Measurements from ENCODE around the gene HUS1.
"Not testable (repeated sequence)": the region's sequence is repeated elsewhere in the genome, so short reads cannot be mapped to it uniquely, and the experiment has no call there.

The HUS1 gene

DNA sequence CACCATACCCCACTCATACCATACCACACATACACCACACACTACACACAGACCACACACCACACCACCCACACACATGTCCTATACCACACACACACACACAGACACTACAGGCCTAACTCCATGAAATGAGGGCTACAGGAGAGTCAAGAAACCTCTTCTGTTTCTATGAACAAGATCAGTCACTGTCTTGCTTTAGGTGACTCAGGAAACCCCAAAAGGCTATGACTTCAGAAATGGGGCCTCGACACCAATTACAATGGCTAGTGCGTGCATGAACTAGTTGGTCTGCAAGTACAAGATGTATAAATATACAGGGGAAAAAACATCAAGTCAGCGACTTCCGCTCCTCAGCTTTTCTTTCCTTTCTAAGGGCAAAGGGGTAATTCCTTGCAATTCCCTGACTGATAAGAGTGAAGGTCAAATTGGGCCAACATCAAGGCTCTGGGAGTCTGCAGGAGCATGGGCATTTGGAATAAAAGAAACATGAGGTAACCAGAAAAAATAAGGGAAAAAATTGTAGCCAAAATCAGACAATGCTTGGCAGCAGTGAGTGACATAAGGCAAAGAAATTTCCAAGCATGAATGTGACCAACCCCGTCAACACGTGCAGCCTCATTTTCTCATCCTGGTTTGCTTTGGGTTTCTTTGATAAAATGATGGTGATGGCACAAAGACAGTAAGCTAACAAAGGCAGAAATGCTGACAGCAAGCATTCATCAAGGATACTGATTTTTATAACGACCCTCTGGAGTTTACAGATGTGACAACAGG, 32.6 kb downstream of the HUS1 start:
- DNase-seq (ENCODE audit: low read depth, low spot score): peak; percentile 26
- no peak overlapping the region for H3K27ac ChIP-seq

DNA sequence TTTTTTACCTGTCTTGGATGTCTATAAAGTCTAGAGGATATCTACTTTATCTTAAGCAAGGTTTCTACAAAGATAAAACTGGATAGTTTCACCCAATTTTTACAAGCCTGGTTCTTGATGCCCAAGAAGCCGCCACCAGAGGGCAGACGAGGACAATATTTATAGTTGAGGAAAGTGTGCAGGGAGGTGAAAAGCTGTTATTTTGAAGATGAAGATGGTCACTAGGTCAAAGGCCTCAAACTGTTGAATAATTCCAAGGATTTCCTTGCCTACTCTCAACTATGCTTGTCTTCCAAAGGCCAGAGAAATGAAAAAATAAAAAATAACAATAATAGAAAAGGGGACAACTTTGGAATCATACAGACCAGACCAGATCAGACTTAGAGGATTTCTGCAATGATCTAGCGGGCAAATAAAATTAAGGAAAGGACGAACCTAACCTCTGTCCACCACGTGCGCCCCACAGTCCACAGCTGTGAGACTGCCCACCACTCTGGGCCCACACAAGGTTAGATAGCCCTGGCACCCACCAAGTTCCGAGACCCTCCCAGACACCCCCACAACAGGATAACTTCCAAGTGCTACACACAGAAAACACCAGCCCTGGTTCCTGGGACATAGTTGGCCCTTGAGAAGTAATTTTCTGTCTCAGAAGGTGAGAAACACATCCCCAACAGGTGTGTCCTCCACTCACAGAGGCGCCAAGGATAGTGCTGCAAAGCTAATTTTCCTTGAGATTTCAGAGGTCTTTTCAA, 34.0 kb downstream of the HUS1 start:
- no peak overlapping the region for H3K27ac ChIP-seq
- DNase-seq (ENCODE audit: low read depth, low spot score): no peak

DNA sequence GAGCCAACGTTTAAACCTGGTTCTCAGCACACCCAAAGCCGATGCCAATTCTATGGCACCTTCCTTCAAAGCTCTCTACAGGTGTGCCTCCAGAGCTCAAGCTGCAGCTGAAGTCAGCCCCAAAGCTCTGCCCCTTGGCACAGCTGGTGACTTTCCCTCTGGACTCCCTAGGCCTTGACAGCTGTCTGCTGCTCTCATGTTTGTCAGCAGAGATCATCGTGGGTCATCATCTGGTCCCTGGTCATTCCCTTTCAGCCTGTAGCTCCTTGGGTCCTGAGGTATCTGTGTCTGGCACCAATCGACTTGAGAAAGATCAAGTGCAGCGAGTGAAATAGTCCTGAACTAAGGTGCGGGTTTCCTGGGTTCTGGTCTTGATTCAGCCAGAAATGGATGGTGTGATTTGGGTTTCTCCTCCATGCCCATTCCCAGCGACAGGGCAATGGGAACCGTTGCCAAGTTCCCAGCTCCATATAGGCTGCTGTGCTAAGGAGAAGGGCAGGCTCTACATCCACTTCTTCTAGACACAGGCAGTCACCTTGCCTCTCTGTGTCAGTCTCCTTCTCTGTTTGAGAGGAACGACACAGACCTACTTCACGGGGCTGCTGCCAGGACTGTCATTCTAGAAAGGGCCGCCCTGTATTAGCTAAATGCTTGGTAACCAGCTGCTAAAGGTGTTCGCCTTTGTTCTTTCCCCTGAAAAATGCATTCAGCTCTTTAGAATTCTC, 34.7 kb downstream of the HUS1 start:
- no peak for DNase-seq (ENCODE audit: low read depth, low spot score)
- H3K27ac ChIP-seq: no peak overlapping the region

DNA sequence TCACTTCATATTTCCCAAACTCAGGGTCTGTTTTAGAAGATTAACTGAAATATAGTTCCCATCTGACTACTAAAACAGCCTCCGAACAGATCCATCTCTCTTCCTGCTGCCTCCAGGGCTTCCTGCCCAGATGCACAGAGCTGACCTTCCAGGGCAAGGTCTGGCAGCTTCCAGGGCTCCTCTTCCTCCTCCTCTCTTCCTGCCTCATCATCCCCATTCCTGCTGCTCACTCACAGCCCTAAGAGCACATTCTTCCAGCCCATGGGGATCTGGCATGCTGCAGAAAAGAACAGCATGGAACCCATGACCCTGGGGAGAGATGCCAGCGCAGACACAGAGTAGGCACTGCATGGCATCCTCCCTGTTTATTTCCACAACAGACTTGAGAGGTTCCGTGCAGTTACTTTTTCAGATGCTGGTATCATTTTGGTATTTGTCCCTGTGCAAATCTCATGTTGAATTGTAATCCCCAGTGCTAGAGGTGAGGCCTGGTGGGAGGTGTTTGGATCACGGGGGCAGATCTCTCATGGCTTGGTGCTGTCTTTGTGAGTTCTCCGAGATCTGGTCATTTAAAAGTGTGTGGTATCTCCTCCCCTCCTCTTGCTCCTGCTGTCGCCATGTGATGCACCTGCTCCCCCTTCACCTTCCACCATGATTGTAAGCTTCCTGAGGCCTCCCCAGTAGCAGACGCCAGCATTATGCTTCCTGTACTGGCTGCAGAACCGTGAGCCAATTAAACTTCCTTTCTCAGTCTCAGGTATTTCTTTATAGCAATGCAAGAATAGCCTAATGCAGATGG, 35.5 kb downstream of the HUS1 start:
- H3K27ac ChIP-seq: no peak overlapping the region
- DNase-seq (ENCODE audit: low read depth, low spot score): no peak

DNA sequence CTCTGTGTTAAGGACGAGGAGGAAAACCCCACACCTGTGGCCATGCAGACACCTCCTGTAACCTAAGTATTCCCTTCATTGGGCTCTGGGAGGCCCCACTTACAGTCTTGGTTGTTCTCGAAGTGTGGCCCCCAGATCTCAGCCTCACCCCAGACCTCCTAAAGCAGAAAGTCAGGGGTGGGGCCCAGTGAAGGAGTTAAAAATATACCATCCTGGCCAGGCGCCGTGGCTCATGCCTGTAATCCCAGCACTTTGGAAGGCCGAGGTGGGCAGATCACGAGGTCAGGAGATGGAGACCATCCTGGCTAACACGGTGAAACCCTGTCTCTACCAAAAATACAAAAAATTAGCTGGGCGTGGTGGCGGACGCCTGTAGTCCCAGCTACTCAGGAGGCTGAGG, 36.8 kb downstream of the HUS1 start:
- not testable (repeated sequence) for H3K27ac ChIP-seq; DNase-seq (ENCODE audit: low read depth, low spot score)

DNA sequence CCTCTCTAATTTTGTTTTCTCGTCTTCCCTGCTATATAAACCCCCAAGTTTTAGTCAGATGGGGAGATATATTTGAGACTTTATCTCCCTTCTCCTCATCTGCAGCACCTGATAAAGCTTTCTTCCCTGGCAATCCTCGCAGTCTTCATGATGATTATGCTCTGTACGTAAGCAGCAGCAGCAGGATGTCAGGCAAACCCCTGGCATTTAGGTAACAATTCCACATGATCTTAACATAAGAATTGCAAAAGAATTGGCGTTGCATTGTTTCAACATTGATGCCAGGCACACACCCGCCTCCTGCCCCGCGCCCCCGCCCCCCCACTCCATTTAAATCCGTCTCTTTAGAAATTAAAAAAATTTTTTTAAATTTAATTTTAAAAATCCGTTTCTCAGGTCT, 37.3 kb downstream of the HUS1 start:
- DNase-seq (ENCODE audit: low read depth, low spot score): no peak
- H3K27ac ChIP-seq: no peak overlapping the region

DNA sequence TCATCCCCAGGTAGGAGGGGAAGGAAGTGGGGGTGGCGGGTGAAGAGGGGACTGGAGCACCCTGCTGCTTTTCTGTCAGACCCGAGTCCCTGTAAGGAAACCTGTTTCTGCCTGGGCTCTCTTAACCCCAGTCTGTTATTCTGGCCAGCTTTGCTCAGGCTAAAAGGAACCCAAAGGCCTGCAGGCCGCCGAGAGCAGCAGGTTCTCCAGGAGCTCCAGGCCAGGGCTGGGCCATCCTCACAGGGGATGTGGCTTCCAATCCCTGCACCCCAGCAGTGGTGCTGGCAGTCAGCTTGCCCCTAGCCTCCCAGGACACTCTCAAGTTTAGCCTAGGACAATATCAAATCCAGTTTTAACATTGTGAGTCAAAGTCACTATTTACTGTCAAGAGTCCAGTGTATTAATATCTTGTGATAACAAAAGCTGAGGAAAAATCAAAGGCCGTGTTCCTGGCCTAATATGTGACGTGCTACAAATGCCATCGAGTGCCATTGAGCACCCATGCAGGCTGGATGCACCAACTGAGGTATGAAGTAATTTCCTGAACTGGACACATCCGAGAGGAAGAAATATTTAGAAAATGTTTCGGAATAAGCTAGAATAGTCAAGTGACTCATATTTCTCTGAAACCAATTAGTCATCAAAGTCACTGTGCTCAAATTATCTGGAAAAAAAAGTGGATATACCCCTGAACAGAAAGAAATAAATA, 38.1 kb downstream of the HUS1 start:
- H3K27ac ChIP-seq: no peak overlapping the region
- no peak for DNase-seq (ENCODE audit: low read depth, low spot score)

DNA sequence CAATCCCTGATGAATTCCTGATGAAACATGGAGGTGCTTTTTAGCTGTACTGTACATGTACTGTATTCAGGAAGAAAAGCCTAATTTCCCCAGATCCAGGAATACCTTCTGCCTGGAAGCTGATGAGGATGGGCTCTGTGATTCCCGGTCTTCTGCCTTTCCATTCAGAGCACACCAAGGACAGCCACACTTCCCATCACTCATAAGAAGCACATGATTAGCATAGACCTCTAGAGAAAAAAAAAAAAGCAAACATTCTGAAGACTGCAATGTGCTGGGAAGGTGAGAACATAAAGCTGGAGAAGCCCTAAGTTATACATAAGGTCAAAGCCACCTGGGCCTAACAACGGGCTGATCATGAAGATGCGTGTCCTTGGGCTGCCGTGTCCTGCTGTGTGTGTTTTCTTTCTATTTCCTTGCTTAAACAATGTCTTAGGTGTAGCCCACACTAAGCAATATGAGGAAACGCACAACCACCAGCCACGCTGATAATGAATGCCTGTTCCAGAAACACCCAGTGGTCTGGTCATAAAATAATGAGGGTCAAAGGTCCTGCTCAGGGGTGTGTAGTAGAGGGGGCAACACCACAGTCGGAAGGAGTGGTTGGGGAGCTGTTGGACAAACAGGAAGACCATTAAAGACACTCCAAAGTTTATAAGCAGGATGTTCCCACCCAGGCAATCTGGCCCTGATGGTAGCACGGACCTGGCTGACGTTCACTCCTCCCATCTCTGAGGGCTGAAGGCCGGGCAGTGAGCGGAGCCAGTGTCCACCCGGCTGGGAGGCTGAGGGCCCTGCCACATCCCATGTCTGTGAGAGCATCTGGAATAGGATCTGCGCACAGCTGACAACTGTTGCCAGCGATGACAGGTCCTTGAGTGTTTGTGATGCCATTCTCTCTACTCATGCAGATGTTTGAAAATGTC, 39.1 kb downstream of the HUS1 start:
- DNase-seq (ENCODE audit: low read depth, low spot score): no peak

DNA sequence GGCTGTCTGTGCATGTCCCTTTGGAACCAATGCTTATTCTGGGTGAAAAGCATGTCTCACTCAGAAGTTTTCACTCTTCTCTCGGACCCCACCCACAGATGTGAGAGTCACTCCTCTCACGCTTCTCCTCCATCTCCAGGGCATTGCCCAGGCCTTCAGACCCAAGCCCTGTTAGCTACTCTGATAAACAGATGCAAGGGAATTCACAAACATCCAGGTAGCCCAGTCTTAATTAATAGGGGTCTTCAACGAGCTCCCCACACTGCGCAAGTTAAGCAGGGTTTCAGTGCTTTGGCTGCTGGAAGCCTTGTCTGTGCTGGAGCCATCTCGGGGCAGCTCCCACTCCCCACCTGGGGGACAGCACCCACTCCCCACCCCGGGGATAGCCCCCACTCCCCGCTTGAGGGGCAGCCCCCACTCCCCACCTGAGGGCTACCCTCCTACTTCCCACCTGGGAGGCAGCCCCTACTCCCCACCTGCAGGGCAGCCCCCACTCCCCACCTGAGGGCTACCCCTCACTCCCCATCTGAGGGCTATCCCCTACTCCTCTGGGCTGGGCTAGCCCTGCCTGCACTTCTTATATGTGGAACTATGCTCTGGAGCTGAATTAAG, 39.9 kb downstream of the HUS1 start:
- no peak for DNase-seq (ENCODE audit: low read depth, low spot score)
- no peak overlapping the region for H3K27ac ChIP-seq

More for the DNA sequence above, 39.1 kb downstream of the HUS1 start:
- no peak overlapping the region for H3K27ac ChIP-seq

DNA sequence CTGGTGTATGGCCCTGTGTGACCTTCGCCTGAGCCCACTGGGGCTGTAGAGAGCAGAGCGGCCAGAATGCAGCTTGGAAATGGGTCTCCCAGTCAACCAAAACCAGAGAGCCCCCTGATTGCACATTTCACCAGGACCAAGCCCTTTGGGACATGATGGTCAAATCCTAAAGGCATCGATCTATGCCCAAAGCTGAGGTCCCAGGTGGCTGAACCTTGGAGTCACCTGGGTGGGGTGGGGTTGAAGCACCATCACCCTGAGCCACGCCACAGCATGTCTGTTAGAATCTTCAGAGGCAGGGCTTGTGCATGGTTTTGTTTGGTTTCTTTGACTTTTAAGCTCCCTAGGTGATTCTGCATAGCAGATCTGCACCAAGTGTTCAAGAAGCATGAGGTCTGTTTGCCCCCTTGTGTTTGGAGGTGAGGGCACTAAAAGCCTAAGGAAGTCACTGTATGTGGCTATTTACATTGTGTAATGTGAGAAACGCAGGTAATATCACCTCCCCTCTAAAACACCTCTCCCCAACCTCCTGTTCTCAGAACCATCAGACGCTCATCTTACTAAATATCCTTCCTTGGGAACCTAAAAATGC, 40.7 kb downstream of the HUS1 start:
- DNase-seq (ENCODE audit: low read depth, low spot score): no peak
- H3K27ac ChIP-seq: no peak overlapping the region

DNA sequence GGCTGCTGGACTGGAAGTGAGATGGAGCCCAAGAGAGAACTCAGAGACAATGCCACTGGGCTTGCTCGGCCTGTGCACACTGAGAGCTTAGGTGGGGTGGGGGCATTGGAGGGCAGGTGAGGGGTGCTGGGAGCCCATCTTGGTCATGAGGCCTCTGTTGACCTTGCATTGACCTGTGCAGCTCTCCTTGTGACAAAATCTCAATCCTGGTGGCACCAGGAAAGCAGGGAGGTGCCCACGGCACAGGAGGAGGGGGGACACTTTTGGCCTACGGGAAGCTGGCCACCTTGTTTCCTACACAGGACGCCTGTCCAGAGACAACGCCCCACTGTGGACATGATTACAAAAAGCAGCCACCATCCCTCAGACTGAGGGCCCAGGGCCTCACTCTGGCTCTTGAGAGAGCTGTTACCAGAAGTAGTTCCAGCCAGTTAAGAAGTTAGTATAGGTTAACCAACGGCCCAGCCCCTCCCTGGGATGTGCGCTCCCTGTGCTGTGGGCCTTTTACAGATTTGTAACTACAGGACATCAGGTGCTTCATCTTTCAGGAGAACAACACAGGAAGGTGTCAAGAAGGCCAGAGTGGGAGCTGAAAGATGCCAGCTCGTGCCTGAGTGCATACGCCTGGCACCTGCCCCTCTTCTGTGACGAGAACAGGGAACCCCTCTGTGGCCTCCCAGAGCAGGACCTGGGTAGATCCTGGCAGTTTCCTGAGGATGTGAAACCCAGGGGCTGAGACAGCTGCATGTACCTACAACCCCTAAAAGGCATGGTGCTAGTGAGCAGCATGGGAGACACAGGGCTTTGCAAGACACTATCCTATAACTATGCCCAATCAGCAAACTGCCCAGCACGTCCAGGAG, 41.5 kb downstream of the HUS1 start:
- no peak for DNase-seq (ENCODE audit: low read depth, low spot score)
- no peak overlapping the region for H3K27ac ChIP-seq

DNA sequence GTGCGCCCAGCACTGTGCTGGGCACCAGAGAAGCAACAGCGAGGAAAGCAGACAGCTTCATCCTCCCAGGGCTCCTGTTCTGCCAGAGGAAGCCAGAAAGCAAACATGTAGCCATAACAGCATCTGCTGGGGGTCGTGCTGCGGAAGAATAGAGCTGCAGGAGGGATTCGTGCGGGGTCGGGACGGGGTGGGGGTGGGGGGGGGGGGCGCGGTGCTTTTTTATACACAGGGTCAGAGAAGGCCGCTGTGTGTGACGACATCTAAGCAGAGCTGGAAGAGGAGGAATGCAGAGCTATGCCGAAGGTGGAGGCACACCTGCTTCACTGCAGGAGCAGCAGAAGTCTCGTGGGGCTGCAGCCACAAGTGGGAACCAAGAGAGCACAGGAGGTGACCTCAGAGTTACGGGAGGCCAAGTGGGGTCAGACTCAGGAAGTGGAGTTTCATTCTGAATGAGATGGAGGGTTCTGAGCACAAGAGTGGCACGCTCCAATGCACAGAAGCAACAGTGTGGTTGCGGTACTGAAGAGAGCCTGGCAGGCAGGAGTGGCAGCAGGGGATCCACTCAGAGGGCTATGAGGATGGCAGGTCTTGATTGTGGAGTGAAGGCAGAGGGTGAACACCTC, 42.2 kb downstream of the HUS1 start:
- H3K27ac ChIP-seq: no peak overlapping the region
- DNase-seq (ENCODE audit: low read depth, low spot score): no peak

DNA sequence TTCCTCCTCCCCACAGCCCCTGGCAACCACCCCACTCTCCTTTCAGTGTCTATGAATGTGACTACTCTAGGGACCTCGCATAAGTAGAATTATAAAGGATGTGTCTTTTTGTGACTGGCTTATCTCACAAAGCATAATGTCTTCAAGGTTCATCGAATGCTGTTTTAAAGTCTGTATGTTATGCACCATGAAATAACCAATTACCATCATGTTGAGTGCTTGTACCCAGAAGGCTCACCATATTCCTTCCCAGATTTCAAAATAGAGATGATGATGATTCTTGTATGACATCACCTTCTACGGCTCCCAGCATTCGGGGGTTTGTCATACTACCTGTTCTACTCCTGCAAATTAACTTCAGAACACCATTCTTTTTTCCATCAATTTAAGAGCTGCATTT, 43.1 kb downstream of the HUS1 start:
- DNase-seq (ENCODE audit: low read depth, low spot score): no peak

DNA sequence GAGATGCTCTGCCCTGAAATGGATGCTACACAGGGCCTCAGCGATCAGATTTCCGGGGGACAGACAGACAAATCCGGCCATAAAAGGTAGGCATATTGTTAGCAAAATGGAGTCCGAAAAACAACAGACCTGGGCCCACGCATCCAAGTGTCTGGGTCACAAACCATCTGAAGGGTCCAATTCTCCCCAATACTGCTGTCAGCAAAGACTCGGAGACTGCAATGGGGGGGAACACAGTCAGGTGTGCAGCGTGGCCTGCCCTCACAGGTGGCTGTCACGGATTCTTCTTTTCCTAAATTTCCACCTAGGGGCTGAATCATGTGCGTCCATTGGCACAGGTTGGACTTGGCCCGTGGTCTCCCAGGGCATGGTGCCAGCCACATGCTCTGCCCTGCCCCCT, 44.1 kb downstream of the HUS1 start:
- no peak for DNase-seq (ENCODE audit: low read depth, low spot score)
- H3K27ac ChIP-seq: no peak overlapping the region

More for the DNA sequence above, 43.1 kb downstream of the HUS1 start:
- H3K27ac ChIP-seq: no peak overlapping the region

DNA sequence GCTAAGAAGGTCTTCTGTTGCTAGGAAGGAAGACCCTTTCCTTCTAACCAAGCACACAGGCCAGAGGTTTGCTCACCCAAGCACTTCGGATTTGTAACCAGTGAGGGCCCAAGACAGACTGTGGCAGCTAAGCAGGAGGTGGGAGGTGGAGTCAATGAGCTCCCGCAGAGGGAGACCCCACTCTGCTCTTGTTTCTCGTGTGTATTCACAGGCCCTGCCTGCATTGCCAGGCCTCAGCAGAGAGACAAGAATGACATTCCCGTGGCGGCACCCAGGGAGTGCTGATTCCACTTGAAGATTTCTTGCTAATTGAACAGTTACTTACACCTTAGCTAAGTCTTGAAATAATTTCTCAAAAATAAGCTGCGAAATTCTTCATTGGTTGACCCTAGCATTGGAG, 44.6 kb downstream of the HUS1 start:
- no peak for DNase-seq (ENCODE audit: low read depth, low spot score)
- no peak overlapping the region for H3K27ac ChIP-seq

DNA sequence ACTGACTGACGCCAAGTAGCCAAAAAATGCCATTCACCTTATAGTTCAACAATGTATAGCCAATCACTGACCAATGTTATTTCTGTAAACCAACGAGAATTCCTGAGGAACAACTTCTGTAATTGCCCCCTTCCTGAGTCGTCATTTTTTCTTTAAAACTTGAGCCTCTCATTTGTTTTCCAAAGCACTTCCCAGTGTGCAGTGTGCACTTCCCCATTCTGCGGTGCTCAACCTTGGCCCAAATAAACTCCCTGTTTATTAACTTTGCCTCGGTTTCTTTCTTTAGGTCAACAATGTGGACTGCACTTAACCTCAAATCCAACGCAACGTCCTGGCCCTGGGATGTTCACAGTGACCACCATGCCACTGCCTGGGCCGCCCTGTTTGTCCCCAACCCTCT, 46.2 kb downstream of the HUS1 start:
- H3K27ac ChIP-seq: no peak overlapping the region
- no peak for DNase-seq (ENCODE audit: low read depth, low spot score)
